HG02610 (cell line): ENCODE measurements around the gene TEC.

Experiments
- ATAC-seq: cut with Tn5 transposase; IDR thresholded peaks from one replicate; pipeline ENCODE4 v1.9.1; 2021; ENCODE audit warnings: mild to moderate bottlenecking, moderate library complexity; ENCODE audit not compliant: unreplicated experiment

Gene TEC

DNA sequence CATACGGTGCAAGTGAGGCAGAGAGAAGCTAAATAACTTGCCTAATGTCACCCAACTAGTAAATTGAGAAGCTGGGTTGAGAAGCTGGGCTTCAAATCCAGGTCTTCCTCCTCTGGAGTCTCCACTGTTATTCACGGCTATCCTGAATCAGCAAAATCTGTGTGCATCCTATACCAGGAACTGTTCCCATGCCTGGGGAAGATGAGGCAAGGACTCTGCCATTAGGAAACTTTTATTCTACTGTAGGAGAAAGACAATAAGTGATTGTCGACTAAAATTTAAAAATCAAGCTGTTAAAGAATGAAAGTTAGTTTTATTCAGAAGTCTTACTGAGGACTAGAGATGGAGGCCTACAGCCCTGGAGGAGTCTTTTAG lies 872 bp upstream of the TEC start:
- ATAC-seq = no peak

DNA sequence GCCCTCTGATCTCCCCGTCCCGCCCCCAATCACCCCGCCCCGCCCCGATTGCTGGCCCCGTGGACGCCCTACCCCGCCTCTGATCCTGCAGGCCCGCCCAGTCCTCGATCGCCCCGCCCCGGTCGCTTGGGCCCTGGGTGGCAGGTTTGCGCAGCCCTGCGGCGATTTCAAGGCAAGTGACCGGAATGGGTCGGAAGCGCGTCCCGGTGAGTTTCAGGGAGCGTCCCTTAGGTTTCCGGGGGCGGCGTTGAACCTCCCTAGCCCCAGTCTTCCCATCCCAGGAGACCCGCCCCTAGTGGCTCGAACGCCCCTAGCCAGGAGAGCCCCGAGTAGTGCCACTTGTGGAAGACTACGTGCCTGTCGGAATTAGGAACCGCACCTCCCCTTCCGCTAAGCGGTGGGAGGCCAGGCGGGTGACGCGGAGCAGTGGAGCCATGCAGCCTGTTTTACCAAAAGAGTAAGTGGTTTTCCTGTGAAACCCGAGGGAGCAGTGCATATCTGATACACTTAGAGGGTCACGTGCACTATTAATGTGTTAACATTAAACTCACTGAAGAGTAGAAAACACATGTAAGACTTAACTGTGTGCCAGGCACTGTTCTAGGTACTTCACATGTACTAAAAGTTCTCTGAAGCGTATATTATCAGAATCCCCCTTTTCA lies 354 bp upstream of the TEC start:
- ATAC-seq = peak; percentile 78

DNA sequence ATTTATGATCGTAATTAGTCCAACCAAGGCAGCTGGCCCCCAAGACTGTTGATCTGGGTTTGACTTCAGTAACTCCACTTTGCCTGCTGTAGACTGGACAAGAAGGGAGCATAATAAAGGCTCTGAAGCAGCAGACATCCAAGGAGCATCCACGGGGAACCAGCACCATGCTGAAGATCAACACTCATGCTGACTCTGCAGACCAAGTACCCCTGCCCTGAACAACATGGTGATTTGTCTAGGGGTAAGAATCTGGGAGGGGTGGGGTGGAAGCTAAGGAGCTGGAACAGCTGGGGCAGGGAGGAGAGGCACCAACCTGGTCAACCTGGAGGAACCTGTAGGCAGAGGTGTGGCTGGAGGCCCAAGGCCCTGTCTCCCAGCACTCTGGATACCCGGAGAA lies 2.1 kb downstream of the TEC start:
- no peak for ATAC-seq

DNA sequence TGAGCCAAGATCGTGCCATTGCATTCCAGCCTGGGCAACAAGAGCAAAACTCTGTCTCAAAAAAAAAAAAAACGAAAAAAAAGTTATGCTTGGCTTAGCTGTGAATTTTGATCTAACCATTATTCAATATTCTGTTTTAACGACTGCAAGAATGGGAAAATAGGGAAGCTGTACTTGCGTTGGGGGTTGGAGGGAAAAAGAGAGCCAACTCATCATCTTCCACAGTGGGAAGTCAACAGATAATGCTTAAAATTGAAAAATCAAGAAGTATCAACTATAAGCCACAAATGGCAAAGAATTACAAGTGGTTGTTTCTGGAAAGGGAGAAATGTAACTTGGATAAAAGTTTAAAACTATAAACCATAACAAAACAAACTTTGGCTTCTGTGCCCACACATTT lies 2.9 kb downstream of the TEC start:
- ATAC-seq = no peak

DNA sequence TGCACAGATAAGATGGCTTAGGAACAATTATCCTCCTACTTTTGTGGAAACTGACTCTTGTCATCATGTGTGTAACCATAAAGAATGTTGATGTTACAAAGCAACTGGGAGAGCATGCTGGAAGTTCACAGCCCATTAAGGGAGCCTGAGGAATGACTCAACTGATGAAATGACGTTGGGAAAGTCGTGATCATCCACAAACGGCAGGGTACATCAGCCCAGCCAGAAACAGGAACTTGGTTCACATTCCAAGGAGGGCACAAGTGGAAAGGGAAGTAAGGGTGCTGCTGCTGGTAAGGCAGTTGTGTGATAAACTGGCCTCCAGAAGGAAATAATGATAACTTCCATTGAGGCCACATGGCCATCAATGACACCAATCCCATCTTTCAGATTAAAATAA lies 6.7 kb downstream of the TEC start:
- ATAC-seq = no peak

DNA sequence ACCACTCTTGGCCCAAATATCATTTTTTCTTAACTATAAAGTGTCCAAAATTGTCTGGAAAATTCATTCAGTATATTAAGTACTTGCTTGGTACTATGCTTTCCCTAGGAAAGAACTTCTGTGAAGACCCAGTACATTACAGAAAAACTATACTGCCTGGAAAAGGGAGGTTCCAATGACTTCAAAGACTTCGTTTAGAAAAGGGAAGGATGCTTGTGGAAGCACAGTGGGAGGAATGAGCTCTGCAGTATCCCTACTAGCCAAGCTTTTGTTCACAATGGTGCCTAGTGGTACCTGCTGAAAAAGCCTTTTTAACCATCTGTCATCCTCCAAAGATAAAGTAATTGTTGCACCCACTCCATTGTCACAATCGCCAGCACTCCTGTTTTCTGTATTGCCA lies 7.2 kb downstream of the TEC start:
- ATAC-seq = no peak

DNA sequence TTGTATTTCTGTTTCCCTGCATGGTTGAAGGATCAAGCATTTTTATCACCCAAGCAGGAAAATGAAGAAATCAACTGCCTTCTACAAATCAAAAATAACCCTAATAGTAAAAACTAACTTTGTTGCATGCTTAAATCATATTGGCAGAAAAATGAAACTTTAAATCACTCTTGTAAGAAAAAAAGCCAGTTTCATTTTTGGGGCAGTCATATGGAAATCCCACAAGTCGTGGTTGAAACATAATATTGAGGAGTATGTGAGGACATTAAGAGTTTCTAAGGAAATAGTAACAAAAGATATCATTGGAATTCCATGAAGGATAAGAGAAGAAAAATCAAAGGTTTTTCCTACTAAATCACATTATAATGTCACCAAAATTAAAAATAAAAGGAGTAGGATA lies 8.4 kb downstream of the TEC start:
- no peak for ATAC-seq

DNA sequence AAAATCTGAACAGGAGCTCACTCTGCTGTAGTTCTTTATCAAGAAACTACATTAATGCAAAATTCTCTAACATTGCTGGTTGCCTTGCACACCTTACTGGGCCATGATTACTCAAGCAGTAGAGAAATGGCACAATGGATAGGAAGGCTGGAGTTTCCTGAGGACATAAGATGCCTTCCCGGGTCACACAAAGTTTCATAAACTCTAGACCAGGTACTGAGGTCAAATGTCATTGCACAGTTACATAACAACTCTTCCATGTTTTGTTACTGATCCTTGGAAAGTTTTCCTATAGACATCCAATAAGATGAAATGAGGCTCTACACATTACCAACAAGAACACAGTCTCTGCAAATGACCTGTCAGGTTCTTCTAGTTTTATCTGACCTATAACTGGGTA lies 9.9 kb downstream of the TEC start:
- no peak for ATAC-seq

DNA sequence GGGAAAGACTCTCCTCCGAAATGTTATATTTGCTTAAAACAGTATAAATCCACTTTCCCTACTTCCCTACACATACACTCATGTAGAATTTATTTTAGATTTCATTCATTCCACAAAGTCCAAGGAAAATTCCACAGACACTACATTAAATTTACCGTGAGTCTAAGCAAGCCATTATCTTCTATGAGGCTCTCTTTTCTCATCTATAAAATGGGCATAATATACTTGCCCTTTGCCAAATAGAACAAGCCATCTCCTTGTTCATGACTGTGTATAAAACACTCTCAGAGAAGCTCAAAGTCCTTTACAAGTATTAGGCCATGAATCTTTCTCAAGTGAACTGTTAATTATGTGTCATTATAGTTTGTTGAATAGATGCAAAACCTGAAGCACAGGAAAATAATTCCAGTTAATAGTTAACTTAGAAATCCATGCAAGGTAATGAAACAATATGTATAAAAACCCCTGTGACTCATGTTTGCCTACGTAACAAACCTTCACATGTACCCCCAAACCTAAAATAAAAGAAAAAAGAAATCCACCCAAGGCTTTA lies 10.7 kb downstream of the TEC start:
- ATAC-seq = no peak

DNA sequence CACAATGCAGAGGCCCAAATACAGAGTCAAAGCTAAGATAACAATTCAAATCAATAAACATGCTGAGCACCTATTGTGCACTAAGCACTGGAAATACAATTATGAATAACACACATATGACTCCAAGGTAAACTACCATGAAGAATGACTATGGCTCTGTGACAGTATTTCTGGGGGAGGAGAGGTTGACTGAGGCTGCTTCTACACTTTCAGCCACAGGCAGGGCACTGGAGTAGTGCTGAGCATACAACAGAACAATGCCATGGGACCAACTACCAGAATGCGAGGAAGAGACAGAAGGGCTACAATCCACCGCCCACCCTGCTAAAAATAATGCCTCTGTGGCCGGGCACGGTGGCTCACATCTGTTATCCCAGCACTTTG lies 13.7 kb downstream of the TEC start:
- ATAC-seq = peak; percentile 44

DNA sequence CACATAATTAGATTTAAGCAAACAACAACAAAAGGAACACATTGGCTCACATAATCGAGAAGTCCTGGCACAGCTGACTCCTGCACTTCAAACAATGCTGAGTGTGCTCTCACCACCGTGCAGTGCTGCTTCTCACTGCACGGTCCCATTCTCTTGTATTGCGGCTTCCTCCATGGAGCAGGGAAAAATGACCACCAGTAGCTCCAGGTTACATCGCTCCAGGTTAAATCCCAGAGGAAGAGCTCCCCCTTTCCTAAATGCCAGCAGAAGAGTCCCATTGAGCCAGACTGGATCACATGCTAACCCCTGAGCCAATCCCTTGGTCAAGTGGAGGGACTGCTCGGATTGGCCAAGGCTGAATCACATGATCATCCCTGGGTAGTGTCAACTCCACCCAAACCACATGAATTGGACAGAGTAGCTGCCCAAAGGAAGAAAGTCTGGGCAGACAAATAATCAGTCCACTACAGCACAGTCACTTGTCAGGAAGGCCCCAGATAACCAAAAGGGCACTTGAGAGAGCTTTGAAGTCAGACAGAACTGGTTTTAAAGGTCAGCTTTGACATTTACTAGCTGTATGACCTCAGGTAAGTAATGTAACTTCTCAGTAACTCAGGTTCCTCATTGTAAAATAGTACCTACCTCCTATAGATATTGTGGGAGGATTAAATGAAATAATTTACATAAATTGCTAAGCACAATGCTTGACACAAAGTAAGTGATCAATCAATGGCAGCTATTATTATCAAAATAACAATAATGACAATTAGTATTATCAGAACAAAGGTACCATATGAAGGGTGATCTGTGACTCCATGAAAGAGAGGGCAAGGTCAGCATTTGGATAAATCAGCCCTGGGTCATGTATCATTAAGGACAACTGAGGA lies 14.3 kb downstream of the TEC start:
- no peak for ATAC-seq

DNA sequence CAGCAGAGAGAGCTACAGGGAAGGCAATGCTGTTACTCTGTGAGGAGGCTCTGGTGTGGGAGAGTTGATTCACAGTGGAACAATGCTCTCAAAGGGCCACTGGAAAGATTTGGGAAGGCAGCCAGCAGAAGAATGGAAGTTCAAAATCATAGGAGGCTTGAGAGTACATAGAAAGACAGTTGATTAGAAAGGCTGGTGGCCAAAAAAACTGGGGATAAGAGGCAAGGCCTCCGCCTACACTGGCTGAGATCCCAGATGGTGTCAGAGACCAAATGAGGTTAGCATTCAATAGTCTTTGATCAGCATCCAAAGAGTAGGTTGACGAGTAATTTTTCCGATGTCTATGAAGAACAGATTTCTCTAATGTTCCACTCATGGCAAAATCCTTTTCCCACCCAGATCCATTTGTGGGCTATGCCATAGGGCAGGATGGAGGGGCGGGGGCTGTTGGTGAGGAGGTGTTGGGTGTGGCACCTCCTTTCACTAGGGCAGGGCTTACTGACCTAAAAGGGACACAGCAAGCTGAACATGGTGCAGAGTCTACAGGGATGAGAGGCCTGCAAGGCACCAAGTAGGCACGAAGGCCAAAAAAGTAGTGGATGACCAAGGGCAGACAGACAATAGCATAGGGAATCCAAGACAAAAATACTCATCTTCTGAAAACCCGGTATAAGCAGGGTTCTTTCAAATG lies 15.1 kb downstream of the TEC start:
- no peak for ATAC-seq

DNA sequence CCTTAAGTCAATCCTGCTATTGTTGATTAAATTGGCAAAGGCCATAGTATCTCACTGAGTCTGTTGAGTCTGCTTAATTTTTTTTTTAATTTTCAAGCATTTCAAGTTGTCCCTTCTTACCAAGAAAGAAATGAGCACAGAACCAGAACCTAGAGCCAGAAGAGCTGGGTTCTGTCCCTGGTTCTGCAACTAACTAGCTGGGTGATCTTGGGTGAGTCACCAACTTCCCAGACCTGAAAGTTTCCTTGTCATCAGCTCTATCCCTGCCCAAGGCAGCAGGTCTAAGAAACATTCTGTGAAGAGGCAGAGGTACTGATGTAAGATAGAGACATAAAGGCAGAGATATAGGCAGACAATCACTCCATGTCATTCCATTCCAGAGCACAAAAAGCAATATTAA lies 17.3 kb downstream of the TEC start:
- ATAC-seq = no peak

DNA sequence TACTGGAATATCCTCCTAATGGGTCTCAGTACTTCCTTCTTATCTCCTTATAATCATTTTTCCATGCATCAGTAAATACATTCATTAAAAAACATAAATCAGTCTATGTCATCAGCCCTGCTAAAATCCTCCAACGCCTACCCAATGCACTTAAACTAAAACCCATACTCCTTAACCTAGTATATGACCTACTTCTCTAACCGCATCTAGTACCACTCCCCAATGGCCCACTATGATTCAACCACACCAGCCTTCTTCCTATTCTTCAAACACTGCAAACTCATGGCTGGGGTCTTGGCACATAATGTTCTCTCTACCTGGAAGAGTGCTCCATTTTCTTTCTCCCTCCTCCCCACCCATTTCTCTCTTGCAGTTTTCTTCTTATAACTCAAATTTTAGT lies 18.7 kb downstream of the TEC start:
- no peak for ATAC-seq

DNA sequence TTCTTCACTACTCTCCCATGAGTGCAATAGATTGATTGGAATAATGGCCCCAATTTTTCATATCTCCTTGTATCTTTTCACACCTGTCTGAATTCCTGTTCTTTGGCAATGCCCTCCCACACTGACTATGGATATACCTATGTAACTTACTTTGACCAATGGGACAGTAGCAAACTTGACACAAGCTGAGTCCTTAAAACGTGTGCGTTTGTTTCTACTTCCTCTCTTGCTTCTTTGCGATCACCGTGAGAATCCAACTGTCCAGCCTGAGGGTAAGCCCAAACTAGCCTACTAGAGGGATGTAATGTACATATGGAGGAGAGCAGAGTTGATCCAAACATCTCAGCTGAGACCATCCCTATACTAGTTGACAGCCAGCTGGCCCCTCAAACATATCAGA lies 19.3 kb downstream of the TEC start:
- ATAC-seq = no peak

DNA sequence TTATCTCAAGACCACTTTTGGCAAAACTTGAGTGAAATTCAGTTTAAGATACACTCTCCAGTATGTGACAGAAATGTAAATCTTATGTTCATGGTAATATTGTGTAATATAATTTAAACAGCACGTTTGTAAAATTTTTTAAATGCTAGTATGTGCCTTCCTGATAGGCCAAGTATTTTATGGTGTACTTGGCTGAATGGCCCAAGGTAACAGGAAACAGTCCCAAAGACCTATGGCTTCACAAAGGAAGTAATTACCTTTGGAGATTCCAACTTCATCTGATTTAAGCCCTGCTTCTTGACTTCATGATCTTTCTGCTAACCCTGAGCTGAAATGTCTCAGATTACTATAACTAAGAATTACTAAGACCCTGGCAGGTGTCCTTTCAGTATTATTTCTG lies 20.3 kb downstream of the TEC start:
- no peak for ATAC-seq

DNA sequence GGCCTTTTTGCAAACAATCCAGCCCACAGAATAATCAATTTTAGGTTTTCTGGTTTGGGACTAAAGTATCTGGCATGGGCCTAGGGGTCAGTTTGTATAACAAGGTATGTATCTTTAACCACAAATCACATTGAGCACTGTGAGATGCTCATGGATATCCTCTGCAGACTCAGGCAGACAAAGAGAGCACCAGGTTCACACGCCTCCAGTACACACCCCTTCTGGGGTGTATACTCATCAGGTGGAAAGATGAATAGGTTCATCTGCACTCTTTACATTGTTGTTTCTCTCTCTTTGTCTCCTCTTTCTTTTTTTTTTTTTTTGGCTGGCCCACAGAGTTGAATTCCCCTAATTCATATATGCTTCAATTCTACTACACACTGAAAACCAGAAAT lies 21.1 kb downstream of the TEC start:
- ATAC-seq = peak; percentile 55

DNA sequence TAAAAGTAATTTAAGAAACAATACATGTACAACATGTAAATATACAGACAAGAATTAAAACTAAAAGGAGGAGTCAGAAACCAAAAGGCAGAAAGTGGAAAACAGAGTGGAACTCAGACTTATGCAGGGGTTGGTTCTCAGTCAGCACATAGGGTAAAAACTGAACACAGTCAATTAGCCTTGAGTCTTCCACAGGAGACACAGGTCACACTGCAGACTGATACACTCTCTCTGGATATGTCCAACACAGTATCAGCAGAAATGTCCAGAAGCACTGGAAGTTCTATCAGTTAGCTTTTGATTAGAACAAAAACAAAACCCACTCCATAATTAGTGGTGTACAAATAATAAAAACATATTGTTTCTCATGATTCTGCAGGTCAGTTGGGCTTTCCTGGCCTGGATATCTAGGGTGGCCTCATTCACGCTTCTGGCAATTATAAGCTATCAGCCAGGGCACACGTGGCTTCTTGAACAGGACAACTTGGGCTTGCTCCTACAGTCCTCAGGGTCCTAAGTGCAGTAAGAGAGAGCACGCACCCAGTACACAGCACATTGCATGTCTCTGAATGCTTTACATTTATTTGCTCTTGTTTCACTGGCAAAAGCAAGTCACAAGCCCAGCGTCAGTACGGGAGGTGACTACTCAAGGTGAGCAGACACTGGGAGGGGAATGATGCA lies 21.6 kb downstream of the TEC start:
- peak; percentile 39 for ATAC-seq

DNA sequence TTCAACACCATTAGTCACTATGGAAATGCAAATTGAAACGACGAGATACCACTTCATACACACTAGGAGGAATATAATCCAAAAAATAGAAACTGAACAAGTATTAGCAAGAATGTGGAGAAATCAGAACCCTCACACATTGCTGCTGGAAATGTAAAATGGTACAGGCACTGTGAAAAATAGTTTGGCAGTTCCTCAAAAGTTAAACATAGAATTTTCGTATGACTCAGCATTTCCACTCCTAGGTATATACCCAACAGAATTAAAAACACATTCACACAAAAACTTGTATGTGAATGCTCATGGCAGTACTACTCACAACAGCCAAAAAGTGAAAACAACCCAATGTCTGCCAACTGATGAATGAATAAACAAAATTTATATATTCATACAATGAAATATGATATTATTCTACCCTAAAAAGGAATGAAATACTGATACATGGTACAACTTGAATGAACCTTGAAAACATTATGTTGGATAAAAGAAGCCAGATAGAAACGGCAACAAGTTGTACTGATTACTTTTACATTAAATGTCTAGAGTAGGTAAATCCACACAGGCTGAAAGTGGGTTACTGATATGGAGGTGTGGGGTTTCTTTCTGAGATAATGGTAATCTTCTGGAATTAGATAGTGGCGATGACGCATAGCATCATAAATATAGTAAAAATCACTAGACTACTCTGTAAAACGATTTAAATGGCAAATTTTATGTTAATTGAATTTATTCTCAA lies 22.3 kb downstream of the TEC start:
- ATAC-seq = peak; percentile 58

DNA sequence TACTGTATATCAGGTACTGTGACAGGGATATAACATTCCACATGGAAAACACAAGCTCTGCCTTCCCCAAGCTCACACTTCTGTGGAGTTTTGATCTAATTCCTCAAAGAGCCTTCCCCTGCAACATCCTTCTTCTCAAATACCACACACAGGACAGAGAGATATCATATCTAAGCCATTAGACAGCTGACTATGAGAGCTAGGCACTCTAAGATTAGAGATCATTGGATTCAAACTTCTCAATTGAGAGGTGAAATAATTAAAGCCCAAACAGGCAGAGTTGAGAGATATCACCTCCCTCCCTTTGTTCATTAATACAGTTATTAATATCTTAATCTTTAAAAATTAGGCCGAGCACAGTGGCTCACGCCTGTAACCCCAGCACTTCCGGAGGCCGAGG lies 25.0 kb downstream of the TEC start:
- no peak for ATAC-seq

DNA sequence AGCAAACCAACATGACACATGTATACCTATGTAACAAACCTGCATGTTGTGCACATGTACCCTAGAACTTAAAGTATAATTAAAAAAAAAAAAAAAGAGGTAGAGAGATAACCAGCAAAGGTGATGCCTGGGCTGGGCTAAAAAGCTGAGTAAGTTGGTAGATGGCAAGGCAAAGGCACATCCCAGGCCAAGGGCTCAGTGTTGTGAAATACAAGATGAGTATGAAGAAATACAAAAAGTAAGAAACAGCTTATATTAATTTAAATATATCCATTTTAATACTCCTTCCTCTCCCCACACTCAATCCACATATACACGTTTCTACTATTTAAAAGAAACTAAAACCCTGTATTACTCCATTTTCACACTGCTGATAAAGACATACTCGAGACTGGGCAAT lies 25.8 kb downstream of the TEC start:
- ATAC-seq = no peak
